ENCODE measurements around the gene ITGB5.

DNA sequence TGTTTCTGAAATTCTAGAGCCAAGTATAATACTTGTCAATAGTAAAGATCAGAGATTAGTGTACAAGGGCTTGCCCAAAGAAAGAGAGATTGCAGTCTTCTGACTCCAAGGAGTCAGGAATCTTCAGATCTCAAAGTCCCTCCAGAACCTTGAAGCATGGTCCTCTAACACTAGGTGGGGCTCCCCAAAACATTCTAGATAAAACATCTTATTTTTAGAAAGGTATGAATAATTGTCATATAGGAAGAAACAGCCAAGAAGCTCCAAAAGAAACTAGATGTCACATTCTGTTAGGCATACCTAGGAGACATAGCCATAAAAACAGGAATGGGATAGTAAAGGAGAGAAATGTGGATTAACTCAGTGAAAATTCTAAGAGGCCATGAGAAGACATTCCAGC, 36.7 kb upstream of the ITGB5 start:
- TF ChIP-seq, protein P1, sequence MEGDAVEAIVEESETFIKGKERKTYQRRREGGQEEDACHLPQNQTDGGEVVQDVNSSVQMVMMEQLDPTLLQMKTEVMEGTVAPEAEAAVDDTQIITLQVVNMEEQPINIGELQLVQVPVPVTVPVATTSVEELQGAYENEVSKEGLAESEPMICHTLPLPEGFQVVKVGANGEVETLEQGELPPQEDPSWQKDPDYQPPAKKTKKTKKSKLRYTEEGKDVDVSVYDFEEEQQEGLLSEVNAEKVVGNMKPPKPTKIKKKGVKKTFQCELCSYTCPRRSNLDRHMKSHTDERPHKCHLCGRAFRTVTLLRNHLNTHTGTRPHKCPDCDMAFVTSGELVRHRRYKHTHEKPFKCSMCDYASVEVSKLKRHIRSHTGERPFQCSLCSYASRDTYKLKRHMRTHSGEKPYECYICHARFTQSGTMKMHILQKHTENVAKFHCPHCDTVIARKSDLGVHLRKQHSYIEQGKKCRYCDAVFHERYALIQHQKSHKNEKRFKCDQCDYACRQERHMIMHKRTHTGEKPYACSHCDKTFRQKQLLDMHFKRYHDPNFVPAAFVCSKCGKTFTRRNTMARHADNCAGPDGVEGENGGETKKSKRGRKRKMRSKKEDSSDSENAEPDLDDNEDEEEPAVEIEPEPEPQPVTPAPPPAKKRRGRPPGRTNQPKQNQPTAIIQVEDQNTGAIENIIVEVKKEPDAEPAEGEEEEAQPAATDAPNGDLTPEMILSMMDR (IDR thresholded peaks at IDR 0.05): no peak
- TF ChIP-seq, protein P2, sequence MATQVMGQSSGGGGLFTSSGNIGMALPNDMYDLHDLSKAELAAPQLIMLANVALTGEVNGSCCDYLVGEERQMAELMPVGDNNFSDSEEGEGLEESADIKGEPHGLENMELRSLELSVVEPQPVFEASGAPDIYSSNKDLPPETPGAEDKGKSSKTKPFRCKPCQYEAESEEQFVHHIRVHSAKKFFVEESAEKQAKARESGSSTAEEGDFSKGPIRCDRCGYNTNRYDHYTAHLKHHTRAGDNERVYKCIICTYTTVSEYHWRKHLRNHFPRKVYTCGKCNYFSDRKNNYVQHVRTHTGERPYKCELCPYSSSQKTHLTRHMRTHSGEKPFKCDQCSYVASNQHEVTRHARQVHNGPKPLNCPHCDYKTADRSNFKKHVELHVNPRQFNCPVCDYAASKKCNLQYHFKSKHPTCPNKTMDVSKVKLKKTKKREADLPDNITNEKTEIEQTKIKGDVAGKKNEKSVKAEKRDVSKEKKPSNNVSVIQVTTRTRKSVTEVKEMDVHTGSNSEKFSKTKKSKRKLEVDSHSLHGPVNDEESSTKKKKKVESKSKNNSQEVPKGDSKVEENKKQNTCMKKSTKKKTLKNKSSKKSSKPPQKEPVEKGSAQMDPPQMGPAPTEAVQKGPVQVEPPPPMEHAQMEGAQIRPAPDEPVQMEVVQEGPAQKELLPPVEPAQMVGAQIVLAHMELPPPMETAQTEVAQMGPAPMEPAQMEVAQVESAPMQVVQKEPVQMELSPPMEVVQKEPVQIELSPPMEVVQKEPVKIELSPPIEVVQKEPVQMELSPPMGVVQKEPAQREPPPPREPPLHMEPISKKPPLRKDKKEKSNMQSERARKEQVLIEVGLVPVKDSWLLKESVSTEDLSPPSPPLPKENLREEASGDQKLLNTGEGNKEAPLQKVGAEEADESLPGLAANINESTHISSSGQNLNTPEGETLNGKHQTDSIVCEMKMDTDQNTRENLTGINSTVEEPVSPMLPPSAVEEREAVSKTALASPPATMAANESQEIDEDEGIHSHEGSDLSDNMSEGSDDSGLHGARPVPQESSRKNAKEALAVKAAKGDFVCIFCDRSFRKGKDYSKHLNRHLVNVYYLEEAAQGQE (IDR thresholded peaks at IDR 0.05): no peak
- TF ChIP-seq POLR2A (IDR thresholded peaks at IDR 0.05; ENCODE audit: low read length) (no peak), SREBF2 (IDR thresholded peaks at IDR 0.05) (no peak), ZNF302 (CRISPR knock-in tag; IDR thresholded peaks at IDR 0.05) (no peak)
